RKO (cell line): Measurements from ENCODE around the gene FBXO2.

Experiments
- DNase-seq: peaks from one replicate; pipeline ENCODE4 v3.0.0-alpha.2; 2016; ENCODE audit warnings: low spot score

Gene FBXO2

DNA sequence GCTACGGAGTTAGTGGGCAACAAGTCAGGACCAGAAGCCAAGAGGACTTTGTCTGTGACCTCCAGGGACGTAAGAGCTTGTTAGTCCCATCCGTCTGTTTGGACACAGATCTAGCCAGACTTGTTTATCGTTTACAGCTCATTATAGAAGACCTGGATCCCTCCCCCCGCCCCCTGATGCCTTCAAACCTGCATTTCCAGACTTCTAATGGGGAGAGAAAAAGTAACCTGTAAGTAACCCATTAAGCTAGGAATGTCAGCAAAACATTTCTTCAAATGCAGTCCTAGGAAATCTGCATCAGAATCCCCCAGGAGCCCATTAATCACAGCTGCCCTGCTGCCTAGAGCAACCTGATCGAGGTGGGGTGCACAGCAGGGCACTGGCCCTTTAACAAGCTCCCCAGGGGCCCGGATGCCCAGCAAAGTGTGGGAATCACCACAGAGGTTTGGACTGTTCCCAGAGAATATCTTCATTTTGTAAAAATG, 28.1 kb upstream of the FBXO2 start:
- no peak for DNase-seq

DNA sequence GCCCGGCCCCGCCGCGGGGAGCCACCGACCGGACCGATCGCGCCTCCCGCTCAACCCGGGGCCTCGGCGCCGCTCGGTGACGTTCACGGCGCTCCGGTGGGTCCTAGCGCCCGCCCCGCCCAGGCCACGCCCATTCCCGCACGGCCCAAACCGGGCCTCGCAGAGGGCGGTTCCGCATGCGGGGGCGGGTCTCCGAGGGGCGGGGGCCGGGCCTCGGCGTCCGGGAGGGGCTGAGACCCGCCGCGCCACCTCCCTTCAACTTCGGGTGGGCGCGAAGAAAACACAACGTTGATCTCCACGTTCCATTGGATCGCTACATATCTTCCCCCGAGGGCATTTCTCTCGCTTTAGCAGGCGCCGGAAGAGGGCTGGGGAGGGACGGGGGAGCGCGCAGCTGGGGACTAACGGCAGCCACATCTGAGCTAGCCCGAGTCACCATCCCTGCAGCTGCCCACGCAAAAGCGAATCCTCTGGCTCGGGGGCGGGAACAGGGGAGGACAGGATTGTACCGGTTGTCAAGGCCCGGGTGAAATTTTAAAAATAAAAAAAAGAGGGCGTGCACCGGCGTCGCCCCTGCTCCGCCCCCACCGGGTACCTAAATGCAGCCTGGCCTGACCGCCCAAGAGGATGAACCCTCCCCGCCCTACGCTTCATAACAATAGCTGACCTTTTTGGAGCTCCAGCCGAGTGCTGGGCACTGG, 27.0 kb upstream of the FBXO2 start, which contains the start of gene MAD2L2:
Gene MAD2L2 (minus strand): TSS at position 78 of the 701 bp plus-strand sequence. CDS start 547 bp downstream, outside the sequence.
- peak; percentile 92 for DNase-seq

DNA sequence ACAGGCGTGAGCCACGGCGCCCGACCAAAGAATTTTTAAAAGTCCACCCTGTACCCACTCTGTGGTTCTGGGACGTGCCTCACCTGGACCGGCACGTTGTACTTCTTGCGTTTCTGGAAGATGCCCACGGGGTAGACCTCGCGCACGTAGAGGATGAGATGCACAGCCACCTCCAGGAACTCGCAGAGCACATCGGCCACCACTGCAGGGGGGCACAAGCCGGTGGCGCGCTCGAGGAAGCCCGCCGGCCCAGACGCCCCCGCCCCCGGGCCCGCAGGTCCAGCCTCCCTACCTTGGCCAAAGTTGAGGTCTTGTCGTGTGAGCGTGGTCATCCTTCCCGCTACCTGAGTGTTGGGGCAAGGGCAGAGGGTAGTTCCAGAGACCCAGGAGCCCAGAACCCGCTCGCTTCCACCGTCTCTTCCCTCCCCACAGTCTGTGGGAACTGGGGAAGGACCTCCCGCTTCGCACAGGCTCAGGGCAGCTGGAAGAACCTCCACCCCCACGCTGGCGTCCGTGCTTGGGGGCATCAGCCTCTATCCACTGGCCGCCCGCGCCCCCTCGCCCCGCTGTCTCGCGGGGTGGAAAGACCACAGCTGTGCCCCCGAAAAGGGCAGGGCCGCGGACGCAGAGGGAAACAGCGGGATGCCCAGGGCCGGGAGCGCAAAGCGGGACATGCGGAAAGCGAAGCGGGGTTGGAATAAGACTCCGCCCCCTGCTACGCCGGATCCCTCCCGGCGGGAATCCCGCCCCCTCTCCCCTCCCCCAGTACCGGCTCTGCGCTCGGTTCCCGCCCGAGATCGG, 26.2 kb upstream of the FBXO2 start:
- no peak for DNase-seq

DNA sequence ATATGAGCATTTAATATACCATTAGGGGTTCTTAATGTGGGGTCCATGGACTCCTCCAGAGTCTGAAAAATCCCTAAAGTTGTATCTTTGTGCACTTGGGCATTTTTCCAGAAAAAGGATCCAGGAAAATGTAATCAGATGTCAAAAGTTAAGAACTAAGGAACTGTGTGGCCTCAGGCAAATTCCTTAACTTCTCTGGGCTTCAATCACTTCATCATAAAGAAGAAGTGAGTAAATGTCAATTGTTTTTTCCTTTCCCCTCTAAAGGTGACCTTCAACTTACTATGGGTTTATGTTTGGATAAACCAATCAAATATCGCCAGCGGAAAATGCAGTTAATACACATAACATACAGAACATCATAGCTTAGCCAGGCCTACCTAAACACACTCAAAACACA, 24.2 kb upstream of the FBXO2 start:
- DNase-seq = no peak

DNA sequence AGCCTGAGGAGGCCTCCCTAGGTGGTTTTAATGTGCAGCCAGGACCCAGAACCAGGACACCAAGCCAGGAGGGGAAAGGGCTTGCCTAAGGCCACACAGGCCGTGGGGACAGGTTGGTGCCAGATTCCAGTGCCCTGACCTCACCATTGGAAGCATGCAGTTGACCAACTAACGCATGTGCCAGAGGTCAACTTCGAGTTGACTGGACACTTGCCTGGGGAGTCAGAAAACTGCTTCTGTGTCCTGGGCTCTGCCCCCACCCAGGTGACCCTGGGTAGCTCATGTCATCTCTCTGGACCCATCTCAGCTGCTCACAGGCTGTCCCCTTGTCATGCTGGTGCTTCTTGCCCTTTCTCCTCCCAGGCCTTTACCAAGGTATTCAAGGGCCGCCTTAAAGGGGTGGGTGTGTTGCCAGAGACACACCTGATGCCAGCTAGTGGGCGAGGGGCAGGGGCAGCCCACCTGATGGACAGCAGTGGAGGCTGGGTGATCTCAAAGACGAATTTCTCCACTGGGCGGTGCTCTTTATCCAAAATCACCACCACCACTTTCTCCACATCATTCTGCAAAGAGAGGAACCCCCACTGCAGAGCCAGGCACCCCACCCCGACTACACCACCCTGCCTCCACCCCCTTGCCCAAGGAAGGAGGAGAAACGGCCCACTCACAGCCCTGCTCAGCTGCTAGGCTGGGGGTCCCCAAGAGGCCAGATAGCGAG, 22.3 kb upstream of the FBXO2 start:
- no peak for DNase-seq

DNA sequence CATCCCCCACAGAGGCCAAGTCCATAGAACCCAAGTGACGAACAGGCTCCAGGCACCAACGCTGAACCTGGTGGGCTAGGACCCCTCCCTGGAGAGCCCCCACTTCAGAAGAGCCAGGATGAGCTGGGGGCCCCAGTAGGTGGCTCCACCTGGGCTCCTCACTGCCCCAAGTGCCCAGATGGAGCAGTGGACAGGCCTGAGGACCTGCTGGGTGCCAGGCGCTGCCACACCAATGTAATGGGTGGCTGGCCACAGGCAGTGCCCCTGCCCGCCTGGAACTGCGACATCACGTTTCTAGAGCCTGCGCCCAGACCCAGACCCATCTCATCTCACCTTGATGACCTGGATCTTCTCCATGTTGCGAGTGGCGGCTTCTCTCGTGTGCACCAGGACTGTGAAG, 21.1 kb upstream of the FBXO2 start:
- DNase-seq = no peak

DNA sequence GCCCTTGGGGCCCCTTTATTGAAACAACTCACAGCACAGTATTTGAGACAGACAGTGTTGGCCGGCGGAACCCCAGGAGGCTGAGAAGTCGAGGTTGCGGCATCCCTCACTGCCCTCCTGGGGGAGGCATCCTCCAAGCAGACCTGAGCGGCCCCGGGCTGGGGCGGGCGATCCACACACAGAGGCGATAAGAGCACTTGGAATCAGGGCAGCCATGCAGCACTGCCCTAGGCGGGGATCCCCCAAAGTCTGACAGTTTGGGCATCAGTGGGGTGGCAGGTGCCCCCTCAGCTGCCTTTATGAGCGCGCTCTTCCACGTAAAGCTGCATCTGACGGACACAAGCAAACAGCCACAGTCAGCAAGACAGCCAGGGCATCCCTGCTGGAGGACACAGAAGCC, 20.3 kb upstream of the FBXO2 start:
- no peak for DNase-seq

DNA sequence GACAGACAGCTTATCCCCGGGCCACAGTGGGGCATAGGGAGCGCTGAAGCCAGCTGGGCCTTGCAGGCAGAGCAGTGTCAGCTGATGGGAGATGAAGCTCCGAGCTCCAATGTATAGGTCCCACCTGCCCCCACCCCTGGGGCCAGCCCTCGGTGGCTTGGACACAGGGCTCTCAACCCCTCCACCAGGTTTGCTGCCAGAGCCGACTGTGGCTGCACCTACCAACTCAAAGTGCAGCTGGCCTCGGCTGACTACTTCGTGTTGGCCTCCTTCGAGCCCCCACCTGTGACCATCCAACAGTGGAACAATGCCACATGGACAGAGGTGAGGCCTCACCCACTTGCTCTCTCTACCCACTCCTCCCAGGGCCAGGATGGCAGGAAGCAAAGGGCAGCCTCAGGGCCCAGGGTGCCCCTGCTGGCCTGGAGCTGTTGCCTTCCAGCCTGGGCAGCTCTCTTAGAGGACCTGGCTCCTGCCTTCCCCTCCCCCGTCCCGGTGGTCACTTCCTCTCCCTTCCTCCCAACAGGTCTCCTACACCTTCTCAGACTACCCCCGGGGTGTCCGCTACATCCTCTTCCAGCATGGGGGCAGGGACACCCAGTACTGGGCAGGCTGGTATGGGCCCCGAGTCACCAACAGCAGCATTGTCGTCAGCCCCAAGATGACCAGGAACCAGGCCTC, 19.0 kb upstream of the FBXO2 start:
- DNase-seq = no peak

DNA sequence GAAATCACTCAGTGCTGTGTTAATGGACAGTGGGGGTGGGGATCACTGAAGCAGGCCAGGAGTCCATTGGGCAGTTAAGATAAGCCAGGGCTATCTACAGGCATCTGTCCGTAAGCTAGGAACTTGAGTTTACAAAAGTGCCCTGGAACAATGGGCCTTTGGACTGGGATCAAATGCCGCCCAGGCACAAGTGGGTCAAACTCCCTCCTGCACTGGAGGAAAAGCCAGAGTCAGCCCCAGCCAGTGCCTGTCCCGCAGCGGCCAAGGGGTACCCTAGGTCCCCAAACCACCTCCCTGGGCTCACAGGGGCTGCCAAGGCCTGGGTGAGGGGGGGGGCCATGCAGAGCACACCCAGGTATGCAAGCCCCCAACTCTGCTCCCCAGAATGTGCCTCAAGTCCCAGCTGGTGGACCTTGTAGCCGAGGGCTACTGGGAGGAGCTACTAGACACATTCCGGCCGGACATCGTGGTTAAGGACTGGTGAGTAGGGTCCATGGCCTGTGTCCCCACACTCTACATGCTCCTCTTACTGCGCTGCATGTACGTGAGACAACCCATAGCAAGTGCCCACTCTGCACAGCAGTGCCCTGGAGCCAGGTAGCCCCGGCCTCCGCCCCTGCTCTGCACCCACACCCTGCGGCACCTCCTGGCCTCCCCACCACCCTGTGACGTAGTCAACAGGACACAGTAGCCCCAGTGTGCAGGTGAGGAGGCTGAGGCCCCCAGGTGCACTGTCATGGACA, 17.5 kb upstream of the FBXO2 start:
- no peak for DNase-seq

DNA sequence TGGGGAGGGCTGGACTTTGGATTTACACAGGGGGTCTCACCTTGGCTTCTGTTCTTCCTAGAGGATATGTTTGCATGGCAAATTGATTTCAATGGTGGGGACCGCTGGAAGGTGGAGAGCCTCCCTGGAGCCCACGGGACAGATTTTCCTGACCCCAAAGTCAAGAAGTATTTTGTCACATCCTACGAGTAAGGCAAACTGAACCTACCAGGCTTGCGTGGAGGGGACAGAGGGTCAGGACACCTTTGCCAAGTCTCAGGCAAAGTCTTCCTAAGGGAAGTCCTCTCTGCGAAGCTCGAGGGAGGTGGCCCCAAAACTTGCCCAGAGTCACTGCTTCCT, 16.9 kb upstream of the FBXO2 start:
- DNase-seq = no peak

DNA sequence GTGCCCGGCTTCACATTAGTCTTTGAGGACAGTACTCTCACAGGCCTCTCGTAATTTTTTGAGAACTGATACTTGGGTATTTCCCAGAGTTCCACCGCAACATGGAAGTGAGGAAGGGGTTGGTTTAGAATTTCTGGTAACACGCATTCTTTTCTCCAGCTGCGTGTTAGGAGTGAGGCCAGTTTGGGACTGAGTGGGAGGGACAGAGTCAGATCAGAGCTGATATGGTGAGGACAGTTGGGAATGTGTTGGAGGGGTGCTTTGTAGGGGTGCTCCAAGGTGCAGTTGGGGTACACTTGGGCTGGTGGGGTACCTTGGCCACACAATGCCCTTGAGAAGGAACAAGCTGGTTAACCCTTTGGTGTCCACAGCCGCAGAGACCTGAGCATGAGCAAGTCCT, 16.5 kb upstream of the FBXO2 start:
- no peak for DNase-seq

DNA sequence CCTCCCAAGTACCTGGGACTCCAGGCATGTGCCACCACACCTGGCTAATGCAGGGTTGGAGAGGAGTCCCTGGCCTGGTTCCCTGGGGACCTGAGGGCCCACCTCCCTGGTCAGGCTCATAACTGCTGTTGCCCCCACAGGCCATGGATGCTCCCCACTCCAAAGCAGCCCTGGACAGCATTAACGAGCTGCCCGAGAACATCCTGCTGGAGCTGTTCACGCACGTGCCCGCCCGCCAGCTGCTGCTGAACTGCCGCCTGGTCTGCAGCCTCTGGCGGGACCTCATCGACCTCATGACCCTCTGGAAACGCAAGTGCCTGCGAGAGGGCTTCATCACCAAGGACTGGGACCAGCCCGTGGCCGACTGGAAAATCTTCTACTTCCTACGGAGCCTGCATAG, 14.3 kb upstream of the FBXO2 start:
- DNase-seq = no peak

DNA sequence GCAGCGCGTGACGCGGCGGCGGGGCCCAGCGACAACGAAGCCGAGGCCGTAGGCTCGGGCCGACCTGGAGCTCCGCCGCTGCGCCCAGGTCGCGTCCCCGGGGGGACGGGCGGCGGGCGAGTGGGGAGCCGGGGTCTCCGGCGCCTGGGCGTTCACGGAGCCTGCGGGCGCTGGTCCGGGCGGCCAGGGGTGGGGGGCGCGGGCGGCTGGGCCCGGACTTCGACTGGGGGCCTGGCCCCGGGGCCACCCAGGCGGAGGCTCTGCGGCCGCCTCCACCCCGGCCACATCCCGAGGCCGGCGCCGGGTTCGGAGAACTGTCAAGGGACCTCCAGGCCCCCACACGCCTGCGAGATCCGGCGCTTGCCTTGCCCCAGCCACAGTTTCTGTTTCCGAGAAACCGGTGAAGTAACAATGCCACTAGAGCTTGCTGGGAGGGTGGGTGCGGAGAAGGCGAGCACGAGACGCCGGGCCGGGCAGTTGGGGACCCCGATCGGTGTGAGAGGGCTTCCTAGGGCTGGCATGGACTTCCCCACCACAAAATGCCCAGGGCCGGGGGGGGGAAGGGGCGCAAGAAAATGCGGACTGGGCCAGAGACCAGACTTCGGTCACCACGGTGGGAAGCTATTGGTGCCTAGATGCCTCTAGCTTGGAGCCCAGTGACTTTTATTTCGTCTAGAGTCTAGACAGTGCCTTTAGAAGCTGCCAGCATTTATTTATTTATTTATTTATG, 10.3 kb upstream of the FBXO2 start:
- peak; percentile 34 for DNase-seq

DNA sequence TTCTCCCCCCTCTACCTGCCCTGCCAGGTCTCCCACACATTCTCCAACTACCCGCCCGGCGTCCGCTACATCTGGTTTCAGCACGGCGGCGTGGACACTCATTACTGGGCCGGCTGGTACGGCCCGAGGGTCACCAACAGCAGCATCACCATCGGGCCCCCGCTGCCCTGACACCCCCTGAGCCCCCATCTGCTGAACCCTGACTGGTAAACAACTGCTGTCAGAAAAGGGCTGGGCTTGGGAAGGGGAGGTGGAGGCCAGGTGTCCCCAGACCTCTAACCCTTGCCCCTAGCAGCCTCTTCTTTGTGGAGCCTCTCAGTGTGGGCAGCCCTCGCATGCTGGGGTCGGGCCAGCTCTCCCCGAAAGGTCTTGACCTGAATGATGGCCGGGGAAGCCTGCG, 6.9 kb upstream of the FBXO2 start:
- no peak for DNase-seq

DNA sequence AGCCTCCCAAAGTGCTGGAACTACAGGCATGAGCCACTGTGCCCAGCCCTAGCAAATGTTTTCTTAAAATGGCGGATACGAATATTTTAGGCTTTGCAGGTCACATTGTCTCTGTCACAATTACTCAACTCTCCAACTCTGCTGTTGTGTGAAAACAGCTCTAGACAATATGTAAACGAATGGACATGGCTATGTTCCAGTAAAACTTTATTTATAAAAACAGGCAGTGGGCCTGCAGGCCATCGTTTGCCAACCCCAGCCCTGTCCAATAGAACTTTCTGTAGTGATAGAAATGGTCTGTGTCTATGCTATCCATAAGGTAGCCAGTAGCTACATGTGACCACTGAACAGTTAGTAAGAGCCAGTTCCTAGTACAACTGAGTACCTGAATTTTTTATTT, 5.5 kb upstream of the FBXO2 start:
- no peak for DNase-seq

DNA sequence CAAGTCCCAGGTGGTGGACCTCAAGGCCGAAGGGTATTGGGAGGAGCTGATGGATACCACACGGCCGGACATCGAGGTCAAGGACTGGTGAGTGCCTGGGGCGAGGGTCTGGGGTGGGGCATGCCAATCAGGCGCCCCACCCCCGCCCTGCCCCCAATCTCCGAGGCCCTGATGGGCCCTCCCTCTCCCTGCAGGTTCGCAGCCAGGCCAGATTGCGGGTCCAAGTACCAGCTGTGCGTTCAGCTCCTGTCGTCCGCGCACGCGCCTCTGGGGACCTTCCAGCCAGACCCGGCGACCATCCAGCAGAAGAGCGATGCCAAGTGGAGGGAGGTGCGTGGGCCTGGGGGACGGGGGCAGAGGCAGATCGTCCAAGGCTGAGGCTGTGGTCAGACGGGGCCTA, 4.3 kb upstream of the FBXO2 start:
- DNase-seq = no peak

DNA sequence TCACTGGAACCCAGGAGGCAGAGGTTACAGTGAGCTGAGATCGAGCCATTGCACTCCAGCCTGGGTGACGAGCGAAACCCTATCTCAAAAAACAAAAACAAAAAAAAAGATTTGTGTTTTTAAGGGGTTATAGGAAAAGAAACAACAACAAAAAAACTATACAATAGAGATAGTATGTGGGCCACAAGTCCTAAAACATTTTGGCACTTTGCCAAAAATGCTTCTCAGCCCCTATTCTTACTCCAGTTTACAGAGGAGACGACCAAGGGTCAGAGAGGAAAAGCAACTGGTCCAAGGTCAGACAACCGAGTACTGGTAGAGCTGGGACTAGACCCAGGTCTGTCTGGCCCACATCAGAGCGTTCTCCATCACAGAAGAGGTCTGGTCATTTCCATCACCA, 3.4 kb upstream of the FBXO2 start:
- no peak for DNase-seq

DNA sequence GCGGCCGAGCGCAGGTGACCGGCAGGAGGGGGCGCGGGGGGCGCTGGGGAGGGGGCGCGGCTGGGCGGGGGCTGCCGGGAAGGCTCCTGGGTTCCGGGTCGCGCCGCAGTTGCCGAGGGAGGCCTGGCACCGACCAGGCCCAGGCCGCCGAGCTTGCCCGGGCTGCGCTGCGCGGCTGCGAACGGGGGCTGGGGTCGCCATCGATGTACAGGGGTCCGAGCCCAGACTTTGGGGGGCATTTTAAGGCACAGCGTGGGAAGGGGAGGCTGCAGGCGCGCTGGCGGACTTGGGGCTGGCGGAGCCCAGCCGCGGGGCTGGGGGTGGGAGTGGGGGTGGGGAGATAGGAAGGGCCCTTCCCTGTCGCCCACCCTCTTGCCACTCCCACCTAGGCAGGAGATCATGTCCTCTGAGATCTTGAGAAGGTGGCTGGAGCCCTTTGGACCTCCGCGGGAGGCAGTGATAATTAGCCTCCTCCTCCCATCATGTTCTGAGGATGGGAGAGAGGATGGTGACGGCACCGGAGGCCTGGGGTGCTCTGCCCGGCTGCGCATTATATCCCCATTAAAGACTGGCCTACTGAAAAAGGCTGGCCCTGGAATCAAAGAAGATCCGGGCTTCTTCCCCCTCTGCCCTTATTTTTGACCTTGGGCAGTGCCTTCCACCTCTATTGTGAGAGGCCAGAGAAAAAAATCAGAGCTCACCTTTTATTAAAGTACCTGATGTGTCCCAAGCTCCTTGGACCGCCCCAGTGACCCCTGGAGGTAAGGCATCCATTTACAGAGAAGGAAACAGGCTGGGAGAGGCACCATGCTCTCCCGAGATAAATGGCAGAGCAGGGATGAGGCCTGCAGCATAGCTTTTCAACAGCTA, 945 bp upstream of the FBXO2 start:
- DNase-seq = peak; percentile 32

DNA sequence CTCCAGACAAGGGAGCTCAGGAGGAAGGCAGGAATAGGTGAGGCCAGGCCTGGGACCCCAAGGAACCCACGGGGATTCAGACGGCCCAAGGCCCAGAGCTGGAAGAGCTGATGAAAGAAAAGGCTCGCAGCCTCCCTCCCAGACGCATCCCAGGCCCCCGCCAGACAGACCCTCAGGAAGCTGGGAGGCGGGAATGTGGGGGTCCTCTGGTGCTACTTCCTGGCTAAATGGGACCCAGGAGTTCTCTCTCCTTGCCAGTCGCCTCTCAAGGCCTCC, 430 bp downstream of the FBXO2 start:
- no peak for DNase-seq
